Measurements from ENCODE around the gene WNT3.

Gene WNT3

DNA sequence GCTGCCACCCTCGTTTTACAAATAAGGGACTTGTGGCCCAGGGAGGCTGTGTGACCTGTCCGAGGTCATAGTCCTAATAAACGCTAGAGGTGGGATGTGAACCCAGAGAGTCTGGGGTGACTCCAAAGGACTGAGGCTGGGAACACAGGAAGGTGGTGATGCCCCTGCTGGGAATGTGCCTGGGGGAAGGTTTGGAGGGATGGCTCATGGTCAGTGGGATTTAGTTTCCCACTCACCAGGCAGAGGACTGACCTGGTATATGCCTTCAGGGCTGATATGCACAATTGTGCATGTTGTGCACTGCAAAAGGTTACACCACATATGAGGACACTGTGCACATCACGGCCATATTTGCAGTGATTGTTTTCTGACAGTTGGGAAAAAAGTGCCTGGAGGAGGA lies 19.0 kb upstream of the WNT3 start:
- TF ChIP-seq, protein P1, sequence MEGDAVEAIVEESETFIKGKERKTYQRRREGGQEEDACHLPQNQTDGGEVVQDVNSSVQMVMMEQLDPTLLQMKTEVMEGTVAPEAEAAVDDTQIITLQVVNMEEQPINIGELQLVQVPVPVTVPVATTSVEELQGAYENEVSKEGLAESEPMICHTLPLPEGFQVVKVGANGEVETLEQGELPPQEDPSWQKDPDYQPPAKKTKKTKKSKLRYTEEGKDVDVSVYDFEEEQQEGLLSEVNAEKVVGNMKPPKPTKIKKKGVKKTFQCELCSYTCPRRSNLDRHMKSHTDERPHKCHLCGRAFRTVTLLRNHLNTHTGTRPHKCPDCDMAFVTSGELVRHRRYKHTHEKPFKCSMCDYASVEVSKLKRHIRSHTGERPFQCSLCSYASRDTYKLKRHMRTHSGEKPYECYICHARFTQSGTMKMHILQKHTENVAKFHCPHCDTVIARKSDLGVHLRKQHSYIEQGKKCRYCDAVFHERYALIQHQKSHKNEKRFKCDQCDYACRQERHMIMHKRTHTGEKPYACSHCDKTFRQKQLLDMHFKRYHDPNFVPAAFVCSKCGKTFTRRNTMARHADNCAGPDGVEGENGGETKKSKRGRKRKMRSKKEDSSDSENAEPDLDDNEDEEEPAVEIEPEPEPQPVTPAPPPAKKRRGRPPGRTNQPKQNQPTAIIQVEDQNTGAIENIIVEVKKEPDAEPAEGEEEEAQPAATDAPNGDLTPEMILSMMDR (IDR thresholded peaks at IDR 0.05; ENCODE audit: low read depth, low read length) = no peak
- no peak overlapping the region for H3K4me3 ChIP-seq (replicated peaks in 1 of 2; ENCODE audit: low read depth in 2 of 2, low read length in 2 of 2)
- DNase-seq (ENCODE audit: low read depth in 2 of 2) = no peak

DNA sequence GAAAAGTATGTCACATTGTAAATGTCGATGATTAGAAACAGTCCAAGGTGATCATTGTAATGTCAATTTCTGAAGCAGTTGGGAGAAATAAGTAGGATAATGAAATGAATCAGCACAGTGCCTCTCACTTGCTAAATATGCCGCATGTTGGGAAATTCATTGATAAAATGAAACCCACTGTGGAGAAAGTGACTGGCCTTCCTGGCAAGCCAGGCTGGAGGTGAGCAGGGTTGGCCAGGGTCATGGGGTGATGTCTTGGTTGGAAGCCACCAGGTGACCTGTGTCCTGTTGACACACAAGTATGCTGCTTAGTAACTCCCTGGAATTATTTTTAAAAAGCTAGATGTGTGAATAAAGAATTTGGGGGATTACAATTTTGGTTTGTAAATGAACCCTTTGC lies 18.0 kb upstream of the WNT3 start:
- H3K4me3 ChIP-seq (replicated peaks in 1 of 2; ENCODE audit: low read depth in 2 of 2, low read length in 2 of 2) = no peak overlapping the region
- TF ChIP-seq, protein P1 (IDR thresholded peaks at IDR 0.05; ENCODE audit: low read depth, low read length) = no peak
- DNase-seq (ENCODE audit: low read depth in 2 of 2) = no peak

DNA sequence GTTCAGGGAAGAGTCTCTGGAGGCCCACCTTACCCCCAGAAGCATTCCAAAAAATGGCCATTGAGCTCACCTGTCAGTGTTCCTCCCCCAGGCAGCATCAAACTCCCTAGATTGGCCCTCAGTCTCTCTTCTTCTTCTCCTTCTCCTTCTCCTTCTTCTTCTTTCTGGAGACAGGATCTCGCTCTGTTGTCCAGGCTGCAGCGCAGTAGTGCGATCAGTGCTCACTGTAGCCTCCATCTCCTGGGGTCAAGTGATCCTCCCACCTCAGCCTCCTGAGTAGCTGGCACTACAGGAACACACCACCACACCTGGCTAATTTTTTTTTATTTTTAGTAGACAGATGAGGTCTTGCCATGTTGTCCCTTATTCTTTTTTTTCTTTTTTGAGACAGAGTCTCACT lies 16.4 kb upstream of the WNT3 start:
- no peak for DNase-seq (ENCODE audit: low read depth in 2 of 2)
- H3K4me3 ChIP-seq (replicated peaks in 1 of 2; ENCODE audit: low read depth in 2 of 2, low read length in 2 of 2) = no peak overlapping the region
- TF ChIP-seq, protein P1 (IDR thresholded peaks at IDR 0.05; ENCODE audit: low read depth, low read length) = no peak

DNA sequence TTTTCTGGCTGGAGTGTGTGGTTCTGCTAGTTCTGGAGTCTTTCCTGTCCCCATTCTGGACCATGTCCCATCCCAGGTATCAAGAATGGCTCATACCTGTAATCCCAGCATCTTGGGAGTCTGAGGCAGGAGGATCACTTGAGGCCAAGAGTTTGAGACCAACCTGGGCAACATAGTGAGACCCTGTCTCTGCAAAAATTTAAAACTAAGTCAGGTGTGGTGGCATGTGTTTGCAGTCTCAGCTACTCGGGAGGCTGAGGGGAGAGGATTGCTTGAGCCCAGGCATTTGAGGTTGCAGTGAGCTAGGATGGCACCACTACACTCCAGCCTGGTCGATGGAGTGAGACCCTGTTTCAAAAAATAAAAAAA lies 15.3 kb upstream of the WNT3 start:
- DNase-seq (ENCODE audit: low read depth in 2 of 2) = no peak
- TF ChIP-seq, protein P1 (IDR thresholded peaks at IDR 0.05; ENCODE audit: low read depth, low read length) = no peak
- H3K4me3 ChIP-seq (replicated peaks in 1 of 2; ENCODE audit: low read depth in 2 of 2, low read length in 2 of 2) = no peak overlapping the region

DNA sequence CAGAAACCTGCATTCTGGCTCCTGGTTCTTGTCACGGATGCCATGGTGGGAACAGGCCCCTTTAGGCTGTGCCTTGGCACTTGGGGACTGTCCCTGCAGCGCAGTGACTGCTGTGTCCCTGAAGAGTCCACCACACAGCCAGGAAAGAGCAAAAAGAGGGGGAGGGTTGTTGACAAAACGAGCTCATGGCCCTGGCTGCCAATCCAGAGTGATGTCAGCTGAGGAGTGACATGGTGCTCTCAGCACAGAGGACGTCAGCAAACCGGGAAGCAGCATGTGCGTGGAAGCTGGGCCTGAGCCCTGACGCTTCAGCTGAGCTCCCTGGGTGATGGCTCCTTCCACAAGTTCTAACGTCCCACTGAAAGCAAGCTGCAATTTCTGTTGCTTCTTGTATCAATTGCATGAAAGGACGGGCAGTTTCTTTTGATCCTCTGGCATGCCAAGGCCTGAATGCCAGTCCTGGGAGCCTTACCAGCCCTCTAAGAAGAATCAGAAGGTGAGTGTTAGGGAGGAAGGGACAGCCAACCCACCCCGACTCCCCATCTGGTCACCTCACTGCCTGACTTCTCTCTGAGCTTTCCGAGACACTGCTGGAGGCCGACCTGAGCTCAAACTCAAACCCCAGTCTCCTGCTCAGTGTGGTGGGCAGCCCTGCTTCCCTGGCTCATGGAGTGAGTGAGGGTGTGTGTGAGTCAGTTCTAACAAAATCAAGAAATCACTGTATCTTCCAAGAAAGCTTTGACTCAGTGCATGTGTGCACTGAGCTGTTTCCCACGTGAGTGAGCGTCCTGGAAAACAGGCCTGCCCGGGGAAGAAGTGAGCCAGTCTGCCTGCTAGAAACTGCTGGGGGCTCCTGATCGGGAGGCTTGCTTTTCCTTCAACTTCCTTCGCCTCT lies 14.7 kb upstream of the WNT3 start:
- no peak overlapping the region for H3K4me3 ChIP-seq (replicated peaks in 1 of 2; ENCODE audit: low read depth in 2 of 2, low read length in 2 of 2)
- TF ChIP-seq, protein P1 (IDR thresholded peaks at IDR 0.05; ENCODE audit: low read depth, low read length) = no peak
- DNase-seq (ENCODE audit: low read depth in 2 of 2) = peak; percentile 46 to 71

DNA sequence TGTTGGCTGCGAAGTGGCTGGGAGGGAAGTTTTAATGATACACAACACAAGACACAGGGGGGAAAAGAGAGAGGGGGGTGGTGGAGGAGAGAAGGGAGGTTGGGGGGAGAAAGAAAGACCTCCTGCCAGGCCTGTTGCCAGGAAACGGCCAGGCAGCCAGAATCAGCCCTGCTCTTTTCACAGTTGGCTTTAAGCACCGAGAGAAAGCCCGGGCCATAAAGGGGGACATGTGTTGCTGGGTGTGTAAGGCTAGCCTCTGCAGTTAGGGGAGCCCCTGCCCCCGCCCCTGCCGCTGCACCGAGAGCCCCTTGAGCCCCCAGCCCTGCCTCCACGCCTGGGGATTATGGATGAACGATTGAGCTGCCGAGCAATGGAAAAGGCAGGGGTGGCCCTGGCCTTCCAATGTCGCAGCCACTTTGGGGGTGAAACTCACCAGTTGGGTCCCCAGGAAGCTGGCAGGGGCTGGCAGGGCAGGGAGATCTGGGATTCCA lies 13.9 kb upstream of the WNT3 start:
- TF ChIP-seq, protein P1 (IDR thresholded peaks at IDR 0.05; ENCODE audit: low read depth, low read length) = no peak
- no peak overlapping the region for H3K4me3 ChIP-seq (replicated peaks in 1 of 2; ENCODE audit: low read depth in 2 of 2, low read length in 2 of 2)

More for the DNA sequence above, 13.9 kb upstream of the WNT3 start:
- DNase-seq (ENCODE audit: low read depth in 2 of 2) = no peak
